Testis (tissue), 2 donors: ENCODE data around the gene CWC25.

Experiments used
- POLR2A ChIP-seq: fragments of 450-650 bp; IDR thresholded peaks from one replicate; pipeline ENCODE4 v1.6.1; 2017; ENCODE audit warnings: antibody characterized with exemption, mild to moderate bottlenecking, moderate library complexity
- TF ChIP-seq, protein P1 (sequence below), 3 experiments: fragments of 450-650 bp in 2 of 3; fragments of 200-600 bp in 1 of 3; sonication (generic) in 1 of 3; IDR thresholded peaks; one replicate each; pipeline ENCODE4 v1.5.1; 2016 to 2019; ENCODE audit warnings: antibody characterized with exemption in 3 of 3, mild to moderate bottlenecking in 2 of 3, moderate library complexity in 1 of 3

DNA sequence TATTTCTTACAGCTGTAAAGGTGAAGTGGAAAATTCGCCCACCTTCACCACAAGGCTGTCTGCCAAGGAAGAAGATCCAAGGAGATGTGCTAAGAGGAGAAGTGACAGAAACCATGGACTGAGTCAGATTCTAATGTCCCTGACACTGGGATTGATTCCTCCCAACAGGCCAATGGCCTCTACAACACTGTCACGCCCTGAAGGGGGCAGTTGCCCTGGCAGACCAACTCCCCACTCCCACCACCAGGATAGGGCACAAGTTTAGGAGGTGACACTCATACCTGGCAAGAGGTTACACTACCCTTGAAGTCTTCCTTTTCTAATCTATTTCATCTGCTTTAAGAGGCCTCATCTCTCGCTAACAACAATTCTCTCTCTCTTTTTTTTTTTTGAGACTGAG is 41.9 kb downstream of the CWC25 start:
- TF ChIP-seq, protein P1, sequence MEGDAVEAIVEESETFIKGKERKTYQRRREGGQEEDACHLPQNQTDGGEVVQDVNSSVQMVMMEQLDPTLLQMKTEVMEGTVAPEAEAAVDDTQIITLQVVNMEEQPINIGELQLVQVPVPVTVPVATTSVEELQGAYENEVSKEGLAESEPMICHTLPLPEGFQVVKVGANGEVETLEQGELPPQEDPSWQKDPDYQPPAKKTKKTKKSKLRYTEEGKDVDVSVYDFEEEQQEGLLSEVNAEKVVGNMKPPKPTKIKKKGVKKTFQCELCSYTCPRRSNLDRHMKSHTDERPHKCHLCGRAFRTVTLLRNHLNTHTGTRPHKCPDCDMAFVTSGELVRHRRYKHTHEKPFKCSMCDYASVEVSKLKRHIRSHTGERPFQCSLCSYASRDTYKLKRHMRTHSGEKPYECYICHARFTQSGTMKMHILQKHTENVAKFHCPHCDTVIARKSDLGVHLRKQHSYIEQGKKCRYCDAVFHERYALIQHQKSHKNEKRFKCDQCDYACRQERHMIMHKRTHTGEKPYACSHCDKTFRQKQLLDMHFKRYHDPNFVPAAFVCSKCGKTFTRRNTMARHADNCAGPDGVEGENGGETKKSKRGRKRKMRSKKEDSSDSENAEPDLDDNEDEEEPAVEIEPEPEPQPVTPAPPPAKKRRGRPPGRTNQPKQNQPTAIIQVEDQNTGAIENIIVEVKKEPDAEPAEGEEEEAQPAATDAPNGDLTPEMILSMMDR (IDR thresholded peaks at IDR 0.05), result no peak
- no peak for TF ChIP-seq POLR2A
